Epidermal melanocyte (primary cell): ENCODE data around the gene WDR46.
"Not testable (repeated sequence)": the region's sequence is repeated elsewhere in the genome, so short reads cannot be mapped to it uniquely, and the experiment has no call there.

Experiments used
- DNase-seq: peaks from one replicate; pipeline ENCODE4 v3.0.0; 2011; ENCODE audit warnings: low spot score; ENCODE audit not compliant: insufficient read length

Gene WDR46

GRCh38 chr6:33271117-33271467, 17.9 kb downstream of the WDR46 start:
- no peak for DNase-seq

GRCh38 chr6:33264015-33264414, 25.0 kb downstream of the WDR46 start:
- no peak for DNase-seq

GRCh38 chr6:33262490-33262889, 26.5 kb downstream of the WDR46 start:
- DNase-seq = not testable (repeated sequence)

- no peak for DNase-seq
Observed at GRCh38 chr6:33259032-33259431, 30.0 kb downstream of the WDR46 start.

GRCh38 chr6:33254591-33254990, 34.4 kb downstream of the WDR46 start:
- no peak for DNase-seq

- DNase-seq = no peak
Observed at GRCh38 chr6:33252759-33253158, 36.3 kb downstream of the WDR46 start.

GRCh38 chr6:33251395-33252012, 37.5 kb downstream of the WDR46 start:
- no peak for DNase-seq

GRCh38 chr6:33250731-33251130, 38.3 kb downstream of the WDR46 start:
- DNase-seq = no peak

- DNase-seq = no peak
Observed at GRCh38 chr6:33249732-33250630, 39.1 kb downstream of the WDR46 start.

GRCh38 chr6:33248932-33249731, 39.9 kb downstream of the WDR46 start:
- peak; percentile 86 for DNase-seq

- DNase-seq = no peak
Observed at GRCh38 chr6:33248643-33248931, 40.5 kb downstream of the WDR46 start.

- peak; percentile 59 for DNase-seq
Observed at GRCh38 chr6:33247977-33248642, 40.9 kb downstream of the WDR46 start.

GRCh38 chr6:33243476-33243875, 45.6 kb downstream of the WDR46 start:
- no peak for DNase-seq

- no peak for DNase-seq
Observed at GRCh38 chr6:33241968-33242367, 47.1 kb downstream of the WDR46 start.

- DNase-seq = no peak
Observed at GRCh38 chr6:33237741-33238140, 51.3 kb downstream of the WDR46 start.

- no peak for DNase-seq
Observed at GRCh38 chr6:33236852-33237251, 52.2 kb downstream of the WDR46 start.

GRCh38 chr6:33236328-33236727, 52.7 kb downstream of the WDR46 start:
- DNase-seq = no peak

GRCh38 chr6:33235221-33235634, 53.8 kb downstream of the WDR46 start:
- DNase-seq = no peak
